Fibroblast of lung (primary cell): ENCODE results near the gene ABLIM3.

Experiments used
- EZH2 ChIP-seq: IDR thresholded peaks from 2 replicates; pipeline ENCODE4 v1.5.1; 2012; ENCODE audit warnings: low read length, control low read depth, mild to moderate bottlenecking; ENCODE audit errors: missing control alignments
- TF ChIP-seq, protein P1 (sequence below), 2 donors: IDR thresholded peaks in 1 of 2; conservative IDR thresholded peaks in 1 of 2; 1 replicate in 1 of 2; 2 replicates in 1 of 2; pipeline ENCODE4 v1.5.1; 2011 to 2012; ENCODE audit warnings: low read length in 2 of 2, control low read depth in 1 of 2, inconsistent platforms in 1 of 2, low read depth in 1 of 2, mild to moderate bottlenecking in 1 of 2

DNA sequence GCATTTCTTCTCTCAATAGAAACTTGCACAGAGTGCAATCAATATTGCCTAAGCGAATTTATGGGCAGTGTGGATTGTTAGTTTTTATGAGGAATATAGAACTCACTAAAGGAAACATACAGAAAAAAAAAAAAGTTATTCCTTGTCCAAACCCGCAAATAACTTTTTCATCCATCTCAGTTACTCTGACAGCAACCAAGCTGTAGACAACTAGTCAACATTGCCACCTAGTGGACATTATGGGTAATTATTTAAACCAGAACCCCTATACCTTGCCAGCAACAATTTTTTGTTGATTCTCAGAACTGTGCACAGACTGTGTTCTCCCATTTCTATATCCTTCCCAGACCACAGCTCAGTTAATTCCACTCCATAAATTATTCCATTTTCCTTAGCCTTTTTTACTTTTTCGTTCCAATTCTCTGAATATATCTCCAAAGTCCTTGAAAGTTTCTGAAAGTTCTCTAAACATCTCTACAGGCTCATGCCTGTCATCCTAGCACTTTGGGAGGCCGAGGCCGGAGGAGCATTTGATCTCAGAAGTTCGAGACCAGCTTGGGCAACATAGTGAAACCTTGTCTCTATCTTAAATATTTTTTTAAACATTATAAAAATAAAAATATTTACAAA is 127.8 kb downstream of the ABLIM3 start:
- TF ChIP-seq, protein P1, sequence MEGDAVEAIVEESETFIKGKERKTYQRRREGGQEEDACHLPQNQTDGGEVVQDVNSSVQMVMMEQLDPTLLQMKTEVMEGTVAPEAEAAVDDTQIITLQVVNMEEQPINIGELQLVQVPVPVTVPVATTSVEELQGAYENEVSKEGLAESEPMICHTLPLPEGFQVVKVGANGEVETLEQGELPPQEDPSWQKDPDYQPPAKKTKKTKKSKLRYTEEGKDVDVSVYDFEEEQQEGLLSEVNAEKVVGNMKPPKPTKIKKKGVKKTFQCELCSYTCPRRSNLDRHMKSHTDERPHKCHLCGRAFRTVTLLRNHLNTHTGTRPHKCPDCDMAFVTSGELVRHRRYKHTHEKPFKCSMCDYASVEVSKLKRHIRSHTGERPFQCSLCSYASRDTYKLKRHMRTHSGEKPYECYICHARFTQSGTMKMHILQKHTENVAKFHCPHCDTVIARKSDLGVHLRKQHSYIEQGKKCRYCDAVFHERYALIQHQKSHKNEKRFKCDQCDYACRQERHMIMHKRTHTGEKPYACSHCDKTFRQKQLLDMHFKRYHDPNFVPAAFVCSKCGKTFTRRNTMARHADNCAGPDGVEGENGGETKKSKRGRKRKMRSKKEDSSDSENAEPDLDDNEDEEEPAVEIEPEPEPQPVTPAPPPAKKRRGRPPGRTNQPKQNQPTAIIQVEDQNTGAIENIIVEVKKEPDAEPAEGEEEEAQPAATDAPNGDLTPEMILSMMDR (conservative IDR thresholded peaks at IDR 0.05 in 1 of 2, IDR thresholded peaks at IDR 0.05 in 1 of 2; ENCODE audit: low read depth in 1 of 2, low read length in 2 of 2) = peak; percentile 68 to 73
- no peak for TF ChIP-seq EZH2
